UCSD-AML1 (cell line): ENCODE results near the gene TUFT1.
"Not testable (repeated sequence)": the region's sequence is repeated elsewhere in the genome, so short reads cannot be mapped to it uniquely, and the experiment has no call there.

ENCODE experiments used
- DNase-seq: peaks from one replicate; lab custom pipeline; 2025; ENCODE audit not compliant: unreplicated experiment; lab: John Stamatoyannopoulos, UW

TUFT1 gene

GRCh38 chr1:151512326-151512725, 27.8 kb upstream of the TUFT1 start:
- DNase-seq, result no peak

GRCh38 chr1:151512801-151513625, 27.1 kb upstream of the TUFT1 start:
- peak; percentile 27 for DNase-seq

- DNase-seq, result peak; percentile 46
Observed at GRCh38 chr1:151513626-151514121, 26.4 kb upstream of the TUFT1 start.

- no peak for DNase-seq
Observed at GRCh38 chr1:151514366-151514765, 25.7 kb upstream of the TUFT1 start.

DNA sequence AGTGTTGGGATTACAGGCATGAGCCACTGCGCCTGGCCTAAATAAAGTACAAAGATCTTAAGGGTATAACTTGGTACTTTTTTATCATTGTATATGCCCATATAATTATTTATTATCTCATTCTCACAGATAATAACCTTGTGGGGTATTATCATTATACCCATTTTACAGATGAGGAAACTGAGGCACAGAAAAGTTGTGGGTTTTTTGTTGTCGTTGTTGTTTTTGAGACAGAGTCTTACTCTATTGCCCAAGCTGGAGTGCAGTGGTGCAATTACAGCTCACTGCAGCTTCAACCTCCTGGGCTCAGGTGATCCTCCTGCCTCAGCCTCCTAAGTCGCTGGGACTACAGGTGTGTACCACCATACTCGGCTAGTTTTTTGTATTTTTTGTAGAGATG, 24.8 kb upstream of the TUFT1 start:
- no peak for DNase-seq

- DNase-seq, result no peak
Observed at GRCh38 chr1:151516031-151516511, 24.0 kb upstream of the TUFT1 start.

GRCh38 chr1:151518431-151518830, 21.7 kb upstream of the TUFT1 start:
- DNase-seq, result no peak

GRCh38 chr1:151518936-151519335, 21.2 kb upstream of the TUFT1 start:
- DNase-seq, result no peak

- no peak for DNase-seq
Observed at GRCh38 chr1:151519667-151520066, 20.4 kb upstream of the TUFT1 start.

DNA sequence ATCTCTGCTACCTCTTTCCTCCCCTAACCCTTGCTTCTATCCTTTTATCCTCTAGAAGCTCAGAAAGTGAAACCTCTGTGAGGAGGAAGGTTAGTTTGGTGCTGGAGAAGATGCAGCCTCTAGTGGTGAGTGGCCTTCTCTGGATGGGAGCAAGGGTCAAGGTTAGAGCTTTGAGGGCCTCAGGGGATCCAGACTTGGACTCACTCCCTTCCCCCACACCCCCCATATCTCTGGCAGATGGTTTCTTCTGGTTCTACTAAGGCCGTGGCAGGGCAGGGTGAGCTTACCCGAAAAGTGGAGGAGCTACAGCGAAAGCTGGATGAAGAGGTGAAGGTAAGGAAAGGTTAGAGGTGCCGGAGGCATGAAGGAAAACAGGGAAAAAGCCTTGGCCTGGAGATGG, 19.8 kb upstream of the TUFT1 start:
- no peak for DNase-seq

DNA sequence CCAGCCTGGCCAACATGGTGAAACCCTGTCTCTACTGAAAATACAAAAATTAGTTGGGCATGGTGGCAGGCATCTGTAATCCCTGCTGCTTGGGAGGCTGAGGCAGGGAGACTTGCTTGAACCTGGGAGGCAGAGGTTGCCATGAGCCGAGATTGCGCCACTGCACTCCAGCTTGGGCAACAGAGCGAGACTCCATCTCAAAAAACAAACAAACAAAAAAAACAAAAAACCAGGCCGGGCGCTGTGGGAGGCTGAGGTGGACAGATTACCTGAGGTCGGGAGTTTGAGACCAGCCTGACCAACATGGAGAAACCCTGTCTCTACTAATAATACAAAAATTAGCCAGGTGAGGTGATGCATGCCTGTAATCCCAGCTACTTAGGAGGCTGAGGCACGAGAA, 17.7 kb upstream of the TUFT1 start:
- DNase-seq, result not testable (repeated sequence)

GRCh38 chr1:151523326-151523725, 16.8 kb upstream of the TUFT1 start:
- DNase-seq, result no peak

GRCh38 chr1:151524736-151525135, 15.4 kb upstream of the TUFT1 start:
- DNase-seq, result no peak

DNA sequence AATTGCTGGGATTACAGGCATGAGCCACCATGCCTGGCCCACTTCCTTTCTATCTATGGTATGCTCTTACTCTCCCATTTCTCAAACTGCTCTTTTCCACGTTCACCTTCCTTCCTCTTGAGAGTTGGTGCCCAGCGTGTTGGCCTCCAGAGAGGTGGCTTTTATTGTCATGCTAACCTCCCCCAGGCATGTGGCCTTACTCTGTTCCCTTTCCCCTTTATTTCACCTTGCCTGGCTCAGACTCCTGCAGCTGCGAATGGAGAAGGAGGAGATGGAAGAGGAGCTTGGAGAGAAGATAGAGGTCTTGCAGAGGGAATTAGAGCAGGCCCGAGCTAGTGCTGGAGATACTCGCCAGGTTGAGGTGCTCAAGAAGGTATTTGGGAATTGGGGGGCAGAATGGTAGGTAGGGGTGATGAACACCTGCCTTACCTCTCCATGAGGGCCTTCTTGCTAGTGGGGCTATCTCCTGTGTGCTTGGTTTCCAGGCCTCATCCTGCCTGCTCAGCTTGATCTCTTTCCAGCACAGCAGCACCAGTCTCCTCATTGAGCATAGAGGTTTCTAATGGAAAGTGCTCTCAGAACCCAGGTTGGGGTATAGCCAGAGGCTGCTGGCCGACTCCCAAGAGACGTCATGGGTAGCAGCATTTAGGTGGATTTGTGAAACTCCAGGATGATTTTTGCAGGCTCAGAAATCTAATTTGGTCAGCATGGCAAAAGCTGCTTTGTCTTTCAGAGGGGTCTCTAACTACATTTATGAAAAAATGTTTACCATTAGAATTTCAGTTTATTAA, 13.2 kb upstream of the TUFT1 start:
- no peak for DNase-seq

- no peak for DNase-seq
Observed at GRCh38 chr1:151529211-151529702, 10.9 kb upstream of the TUFT1 start.

GRCh38 chr1:151529781-151530180, 10.3 kb upstream of the TUFT1 start:
- no peak for DNase-seq

- DNase-seq, result no peak
Observed at GRCh38 chr1:151530461-151530860, 9.6 kb upstream of the TUFT1 start.

DNA sequence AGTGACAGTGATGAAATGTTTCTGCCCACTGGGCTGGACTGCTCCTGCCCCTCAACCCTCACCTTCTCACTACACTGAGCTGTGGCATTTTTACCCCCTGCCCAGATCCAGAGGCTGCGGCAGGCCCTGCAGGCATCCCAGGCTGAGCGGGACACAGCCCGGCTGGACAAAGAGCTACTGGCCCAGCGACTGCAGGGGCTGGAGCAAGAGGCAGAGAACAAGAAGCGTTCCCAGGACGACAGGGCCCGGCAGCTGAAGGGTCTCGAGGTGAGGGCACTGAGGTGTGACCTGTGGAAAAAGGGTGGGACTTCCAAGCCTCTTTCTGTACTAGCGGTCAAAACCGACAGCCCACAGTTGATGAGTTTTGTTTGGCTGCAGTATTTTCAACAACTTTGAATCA, 6.2 kb upstream of the TUFT1 start:
- no peak for DNase-seq

DNA sequence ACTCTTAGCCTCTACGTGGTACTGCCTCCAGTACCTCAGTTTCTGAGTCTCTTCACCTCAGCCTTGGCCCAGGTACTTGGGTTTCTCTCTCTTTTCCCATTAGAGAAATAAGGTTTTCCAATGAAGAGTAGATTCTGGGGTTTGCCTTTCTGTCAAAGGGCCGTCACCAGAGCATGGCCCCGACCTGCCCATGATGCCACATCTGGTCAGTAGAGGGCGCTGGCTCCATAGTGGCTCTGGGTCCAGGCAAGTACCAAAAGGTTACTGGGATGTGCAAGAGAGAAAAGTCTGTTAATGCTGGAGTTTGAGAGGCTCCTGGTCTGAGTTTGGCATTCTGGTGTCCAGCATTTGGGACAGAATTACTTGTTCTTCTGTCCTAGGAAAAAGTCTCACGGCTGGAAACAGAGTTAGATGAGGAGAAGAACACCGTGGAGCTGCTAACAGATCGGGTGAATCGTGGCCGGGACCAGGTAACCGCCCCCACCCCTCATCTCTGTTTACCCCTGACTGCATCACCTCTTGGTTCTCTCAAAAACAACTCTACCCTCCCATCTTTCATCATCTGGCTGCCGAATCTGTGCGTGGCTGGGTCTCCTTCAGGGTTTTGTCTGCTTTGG, 5.3 kb upstream of the TUFT1 start:
- DNase-seq, result peak; percentile 70

DNA sequence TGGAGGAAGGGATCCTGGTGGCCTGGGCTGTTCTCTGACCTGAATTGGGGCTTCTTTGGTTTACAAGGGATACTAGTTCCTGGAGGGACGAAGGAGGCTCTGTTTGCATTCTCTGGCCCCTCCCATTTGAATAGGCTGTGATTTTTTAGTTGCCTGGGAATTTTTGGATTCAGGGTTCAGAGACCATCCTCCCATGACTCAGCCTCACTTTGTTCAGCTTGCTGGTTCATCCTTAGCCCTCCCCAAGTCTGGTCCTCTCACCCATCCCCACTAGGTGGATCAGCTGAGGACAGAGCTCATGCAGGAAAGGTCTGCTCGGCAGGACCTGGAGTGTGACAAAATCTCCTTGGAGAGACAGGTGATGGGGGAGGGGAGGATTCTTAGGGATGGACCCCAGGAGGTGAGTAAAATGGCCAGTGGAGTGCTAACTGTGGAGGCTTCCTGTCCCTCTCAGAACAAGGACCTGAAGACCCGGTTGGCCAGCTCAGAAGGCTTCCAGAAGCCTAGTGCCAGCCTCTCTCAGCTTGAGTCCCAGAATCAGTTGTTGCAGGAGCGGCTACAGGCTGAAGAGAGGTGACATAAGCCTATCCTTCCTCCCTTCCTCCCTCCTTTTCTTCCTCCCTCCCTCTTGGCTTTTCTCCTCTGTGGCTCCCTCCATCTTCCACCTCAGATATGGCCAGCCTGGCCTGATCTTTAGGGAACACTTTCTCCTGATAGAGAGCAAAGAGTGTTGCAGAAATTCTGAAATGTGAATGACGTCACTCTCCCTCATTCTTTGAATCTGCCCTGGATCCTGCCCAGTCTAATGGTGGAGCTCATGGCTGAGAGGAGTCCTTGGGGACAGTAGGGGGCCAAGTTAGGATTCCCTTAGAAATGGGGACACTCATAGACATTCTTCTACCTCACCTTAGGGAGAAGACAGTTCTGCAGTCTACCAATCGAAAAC, 4.5 kb upstream of the TUFT1 start:
- DNase-seq, result no peak
